AG04449 (cell line): ENCODE measurements around the gene TMC6.

Experiments used
- CTCF ChIA-PET: fragments of 350-600 bp; formaldehyde crosslinking; extraction: SDS; loops from one replicate; lab custom pipeline; 2021; ENCODE audit warnings: antibody characterized with exemption; lab: Yijun Ruan, JAX
- POLR2A ChIA-PET: fragments of 400-600, 350-600 bp; formaldehyde crosslinking; extraction: SDS; loops from one replicate; lab custom pipeline; 2020; ENCODE audit warnings: antibody characterized with exemption, inconsistent platforms; lab: Yijun Ruan, JAX
- DNase-seq: peaks from one replicate; pipeline ENCODE4 v3.0.0-alpha.2; 2010; ENCODE audit warnings: low read depth, low spot score
- H3K4me3 ChIP-seq: 2 replicates; pipeline ENCODE4 v1.5.1; 2011; ENCODE audit warnings: low read depth, mild to moderate bottlenecking, control low read depth, low read length
- CTCF ChIP-seq: IDR thresholded peaks from one replicate; pipeline ENCODE4 v1.5.1; 2011; ENCODE audit warnings: mild to moderate bottlenecking, moderate library complexity, low read length, control low read depth, inconsistent platforms; ENCODE audit not compliant: insufficient read depth; ENCODE audit errors: missing control alignments

Gene TMC6

GRCh38 chr17:78146471-78146869, 17.9 kb upstream of the TMC6 start:
- no peak overlapping the region for H3K4me3 ChIP-seq
- POLR2A ChIA-PET, result no interaction called here
- no peak for TF ChIP-seq CTCF
- no peak for DNase-seq
- CTCF ChIA-PET, result no interaction called here

GRCh38 chr17:78144736-78145641, 16.4 kb upstream of the TMC6 start:
- no peak for DNase-seq
- ChIA-PET CTCF (interaction anchor here (1.6 kb wide), 1 partner anchor 11 kb away, joined by 8 read pairs; no protein-coding TSS in a partner anchor), POLR2A (interaction anchor here (0.6 kb wide), 1 partner anchor 21 kb away, joined by 3 read pairs; no protein-coding TSS in a partner anchor)
- no peak overlapping the region for H3K4me3 ChIP-seq
- TF ChIP-seq CTCF, result no peak

- DNase-seq, result no peak
- H3K4me3 ChIP-seq, result no peak overlapping the region
- ChIA-PET POLR2A (interaction anchor here (0.6 kb wide), 1 partner anchor 22 kb away, joined by 3 read pairs; no protein-coding TSS in a partner anchor), CTCF (interaction anchor here (0.7 to 1.6 kb wide), 3 partner anchors 10 to 32 kb away, joined by 3 to 8 read pairs (median 5); no protein-coding TSS in a partner anchor)
- TF ChIP-seq CTCF, result no peak
Observed at GRCh38 chr17:78144147-78144719, 15.7 kb upstream of the TMC6 start.

- ChIA-PET POLR2A (no interaction called here), CTCF (interaction anchor here (0.7 to 1.6 kb wide), 4 partner anchors 9 to 33 kb away, joined by 3 to 8 read pairs (median 4); no protein-coding TSS in a partner anchor)
- no peak for DNase-seq
- no peak overlapping the region for H3K4me3 ChIP-seq
- TF ChIP-seq CTCF, result no peak
Observed at GRCh38 chr17:78143214-78144146, 14.9 kb upstream of the TMC6 start.

- DNase-seq, result no peak
- H3K4me3 ChIP-seq, result no peak overlapping the region
- POLR2A ChIA-PET, result no interaction called here
- CTCF ChIA-PET, result interaction anchor here (1.0 to 1.3 kb wide), 3 partner anchors 28 to 123 kb away, joined by 3 to 4 read pairs (median 3); no protein-coding TSS in a partner anchor
- no peak for TF ChIP-seq CTCF
Observed at GRCh38 chr17:78142119-78142861, 13.7 kb upstream of the TMC6 start.
